Neural cell (in vitro differentiated cells): ENCODE results near the gene TELO2.

ENCODE experiments used
- EZH2 ChIP-seq: fragments of 200-600, 300-800 bp; shearing (Covaris generic), sonication (generic); IDR thresholded peaks from 2 replicates; pipeline ENCODE4 v1.6.1; 2014; ENCODE audit warnings: antibody characterized with exemption, low read length, borderline replicate concordance, mild to moderate bottlenecking; ENCODE audit not compliant: insufficient read depth, poor library complexity, severe bottlenecking
- POLR2AphosphoS5 ChIP-seq: IDR thresholded peaks from 2 replicates; pipeline ENCODE4 v1.6.1; 2012
- RAD21 ChIP-seq: fragments of 450-650 bp; conservative IDR thresholded peaks from 2 replicates; pipeline ENCODE4 v1.6.1; 2014; ENCODE audit warnings: antibody characterized with exemption, mild to moderate bottlenecking, moderate library complexity
- SMC3 ChIP-seq: fragments of 450-650 bp; conservative IDR thresholded peaks from 2 replicates; pipeline ENCODE4 v1.6.1; 2014; ENCODE audit warnings: antibody characterized with exemption, mild to moderate bottlenecking, moderate library complexity; ENCODE audit not compliant: poor library complexity
- TF ChIP-seq, protein P1 (sequence below): fragments of 450-650 bp; IDR thresholded peaks from 2 replicates; pipeline ENCODE4 v1.5.1; 2014; ENCODE audit warnings: antibody characterized with exemption, mild to moderate bottlenecking, moderate library complexity; ENCODE audit not compliant: poor library complexity, severe bottlenecking

DNA sequence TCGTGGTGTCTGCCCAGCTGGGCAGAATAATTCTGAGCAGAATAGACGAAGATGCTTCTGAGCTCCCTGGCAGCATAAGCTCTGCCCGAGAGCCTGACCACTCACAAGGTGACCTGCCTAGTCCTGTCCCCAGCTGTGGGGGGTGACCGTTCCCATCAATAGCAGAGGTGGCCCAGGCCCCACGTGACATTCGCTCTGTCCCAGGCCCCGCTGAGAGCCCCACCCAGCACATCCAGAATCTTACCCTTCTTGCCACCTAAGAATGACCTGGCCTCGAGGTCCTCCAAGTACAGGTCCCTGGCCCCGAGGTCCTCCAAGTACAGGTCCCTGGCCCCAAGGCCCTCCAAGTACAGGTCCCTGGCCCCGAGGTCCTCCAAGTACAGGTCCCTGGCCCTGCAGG, 39.6 kb downstream of the TELO2 start:
- TF ChIP-seq EZH2 (no peak), POLR2AphosphoS5 (no peak), SMC3 (no peak), RAD21 (no peak)
- TF ChIP-seq, protein P1, sequence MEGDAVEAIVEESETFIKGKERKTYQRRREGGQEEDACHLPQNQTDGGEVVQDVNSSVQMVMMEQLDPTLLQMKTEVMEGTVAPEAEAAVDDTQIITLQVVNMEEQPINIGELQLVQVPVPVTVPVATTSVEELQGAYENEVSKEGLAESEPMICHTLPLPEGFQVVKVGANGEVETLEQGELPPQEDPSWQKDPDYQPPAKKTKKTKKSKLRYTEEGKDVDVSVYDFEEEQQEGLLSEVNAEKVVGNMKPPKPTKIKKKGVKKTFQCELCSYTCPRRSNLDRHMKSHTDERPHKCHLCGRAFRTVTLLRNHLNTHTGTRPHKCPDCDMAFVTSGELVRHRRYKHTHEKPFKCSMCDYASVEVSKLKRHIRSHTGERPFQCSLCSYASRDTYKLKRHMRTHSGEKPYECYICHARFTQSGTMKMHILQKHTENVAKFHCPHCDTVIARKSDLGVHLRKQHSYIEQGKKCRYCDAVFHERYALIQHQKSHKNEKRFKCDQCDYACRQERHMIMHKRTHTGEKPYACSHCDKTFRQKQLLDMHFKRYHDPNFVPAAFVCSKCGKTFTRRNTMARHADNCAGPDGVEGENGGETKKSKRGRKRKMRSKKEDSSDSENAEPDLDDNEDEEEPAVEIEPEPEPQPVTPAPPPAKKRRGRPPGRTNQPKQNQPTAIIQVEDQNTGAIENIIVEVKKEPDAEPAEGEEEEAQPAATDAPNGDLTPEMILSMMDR, result no peak
